IPS-NIHi7 (cell line): Measurements from ENCODE around the gene GSTK1.

Experiments used
- DNase-seq: peaks from one replicate; pipeline ENCODE4 v3.0.0; 2012; ENCODE audit warnings: mixed read lengths; ENCODE audit errors: extremely low spot score

GSTK1 gene

DNA sequence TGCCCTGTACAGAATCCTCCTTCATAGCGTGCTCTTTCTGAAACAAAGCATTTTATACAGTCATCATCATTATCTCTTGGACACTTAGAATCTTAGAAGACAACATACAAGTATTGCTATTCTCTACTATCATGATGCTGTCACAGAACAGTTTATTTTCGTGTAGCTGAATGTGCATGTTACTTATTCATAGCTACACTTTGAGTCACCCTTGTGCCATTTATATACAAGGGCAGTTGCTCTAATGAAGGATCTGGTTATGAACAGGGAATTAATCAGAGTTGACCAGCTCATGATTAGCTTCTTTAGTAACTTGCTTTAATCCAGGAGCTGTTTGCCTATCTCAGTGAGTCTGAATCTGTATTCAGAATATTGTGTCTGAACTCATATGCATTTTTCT lies 36.1 kb downstream of the GSTK1 start:
- DNase-seq = no peak

DNA sequence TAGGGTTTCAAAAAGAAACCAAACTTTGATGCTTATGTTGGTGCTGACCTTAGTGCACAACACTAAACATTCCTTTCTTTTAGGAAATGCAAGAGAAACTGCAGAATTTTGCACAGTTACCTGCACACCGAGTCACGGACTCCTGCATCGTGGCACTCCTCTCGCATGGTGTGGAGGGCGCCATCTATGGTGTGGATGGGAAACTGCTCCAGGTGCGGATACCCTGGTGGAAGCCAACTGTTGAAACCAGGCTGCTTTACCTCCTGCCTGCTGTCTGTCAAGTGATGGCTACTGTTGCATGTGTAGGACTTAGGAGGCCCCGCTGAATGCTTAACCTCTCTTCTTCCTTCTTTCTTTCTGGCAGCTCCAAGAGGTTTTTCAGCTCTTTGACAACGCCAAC lies 36.6 kb downstream of the GSTK1 start:
- DNase-seq = peak; percentile 77

DNA sequence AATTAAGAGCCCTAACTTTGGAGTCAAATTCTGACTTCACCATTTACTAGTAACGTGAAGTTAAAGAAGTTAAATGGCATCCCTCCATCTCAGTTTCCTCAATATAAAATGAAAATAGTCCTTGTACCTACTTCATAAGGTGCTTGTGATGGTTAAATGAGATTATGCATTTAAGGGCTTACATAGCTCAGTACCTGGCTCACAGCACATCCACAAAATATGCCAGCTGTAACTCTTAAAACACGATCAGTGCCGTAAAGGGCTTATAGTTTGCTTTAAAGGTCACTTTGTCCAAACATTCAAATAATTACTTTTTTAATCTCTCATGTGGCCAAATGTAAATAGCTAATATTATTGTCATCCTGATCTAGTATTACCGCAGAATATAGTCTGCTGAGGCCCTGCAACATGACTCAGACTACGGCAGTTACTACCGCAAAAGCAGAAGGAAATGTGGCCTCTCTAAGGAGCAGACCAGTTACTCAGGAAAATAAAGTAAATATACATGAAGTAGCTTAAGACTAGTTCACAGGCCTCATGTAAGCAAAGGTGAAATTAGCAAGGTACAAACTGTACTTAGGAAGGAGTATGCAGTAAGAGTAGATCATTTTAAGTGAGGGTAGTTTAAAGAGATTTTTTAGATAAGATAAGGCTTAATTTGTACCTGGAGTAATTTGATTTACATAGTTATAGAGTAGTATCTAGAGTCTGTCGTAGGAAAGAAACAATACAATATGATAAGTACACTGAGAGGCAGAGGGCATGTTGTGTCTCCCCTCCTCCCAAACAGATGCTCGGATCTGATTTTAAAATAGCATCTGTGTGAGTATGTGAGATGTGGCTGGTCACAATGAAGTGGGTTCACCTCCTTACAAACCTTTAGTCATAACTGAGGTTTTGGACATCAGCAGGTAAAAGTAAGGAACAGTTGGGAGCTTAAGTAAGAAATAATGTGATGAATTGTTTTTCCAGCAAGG lies 38.0 kb downstream of the GSTK1 start:
- no peak for DNase-seq

DNA sequence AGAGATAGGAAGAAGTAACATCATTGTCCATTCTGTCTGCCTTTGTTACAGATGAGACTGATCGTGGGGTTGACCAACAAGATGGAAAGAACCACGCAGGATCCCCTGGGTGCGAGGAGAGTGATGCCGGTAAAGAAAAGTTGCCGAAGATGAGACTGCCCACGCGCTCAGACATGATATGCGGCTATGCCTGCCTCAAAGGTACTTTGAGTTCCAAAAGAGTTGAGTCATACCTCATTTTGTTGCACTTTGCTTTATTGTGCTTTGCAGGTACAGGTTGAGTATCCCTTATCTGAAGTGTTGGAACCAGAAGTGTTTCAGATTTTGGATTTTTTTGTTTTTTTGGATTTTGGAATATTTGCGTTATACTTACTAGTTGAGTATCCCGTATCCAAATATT lies 40.5 kb downstream of the GSTK1 start:
- DNase-seq = no peak

DNA sequence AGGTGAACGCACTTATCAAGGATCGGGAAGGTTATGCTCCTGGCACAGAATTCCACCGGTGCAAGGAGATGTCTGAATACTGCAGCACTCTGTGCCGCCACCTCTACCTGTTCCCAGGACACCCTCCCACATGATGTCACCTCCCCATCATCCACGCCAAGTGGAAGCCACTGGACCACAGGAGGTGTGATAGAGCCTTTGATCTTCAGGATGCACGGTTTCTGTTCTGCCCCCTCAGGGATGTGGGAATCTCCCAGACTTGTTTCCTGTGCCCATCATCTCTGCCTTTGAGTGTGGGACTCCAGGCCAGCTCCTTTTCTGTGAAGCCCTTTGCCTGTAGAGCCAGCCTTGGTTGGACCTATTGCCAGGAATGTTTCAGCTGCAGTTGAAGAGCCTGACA lies 41.7 kb downstream of the GSTK1 start:
- no peak for DNase-seq

DNA sequence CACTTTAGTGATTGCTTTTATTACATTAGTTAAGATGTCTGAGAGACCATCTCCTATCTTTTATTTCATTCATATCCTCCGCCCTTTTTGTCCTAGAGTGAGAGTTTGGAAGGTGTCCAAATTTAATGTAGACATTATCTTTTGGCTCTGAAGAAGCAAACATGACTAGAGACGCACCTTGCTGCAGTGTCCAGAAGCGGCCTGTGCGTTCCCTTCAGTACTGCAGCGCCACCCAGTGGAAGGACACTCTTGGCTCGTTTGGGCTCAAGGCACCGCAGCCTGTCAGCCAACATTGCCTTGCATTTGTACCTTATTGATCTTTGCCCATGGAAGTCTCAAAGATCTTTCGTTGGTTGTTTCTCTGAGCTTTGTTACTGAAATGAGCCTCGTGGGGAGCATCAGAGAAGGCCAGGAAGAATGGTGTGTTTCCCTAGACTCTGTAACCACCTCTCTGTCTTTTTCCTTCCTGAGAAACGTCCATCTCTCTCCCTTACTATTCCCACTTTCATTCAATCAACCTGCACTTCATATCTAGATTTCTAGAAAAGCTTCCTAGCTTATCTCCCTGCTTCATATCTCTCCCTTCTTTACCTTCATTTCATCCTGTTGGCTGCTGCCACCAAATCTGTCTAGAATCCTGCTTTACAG lies 42.3 kb downstream of the GSTK1 start:
- peak; percentile 78 for DNase-seq

DNA sequence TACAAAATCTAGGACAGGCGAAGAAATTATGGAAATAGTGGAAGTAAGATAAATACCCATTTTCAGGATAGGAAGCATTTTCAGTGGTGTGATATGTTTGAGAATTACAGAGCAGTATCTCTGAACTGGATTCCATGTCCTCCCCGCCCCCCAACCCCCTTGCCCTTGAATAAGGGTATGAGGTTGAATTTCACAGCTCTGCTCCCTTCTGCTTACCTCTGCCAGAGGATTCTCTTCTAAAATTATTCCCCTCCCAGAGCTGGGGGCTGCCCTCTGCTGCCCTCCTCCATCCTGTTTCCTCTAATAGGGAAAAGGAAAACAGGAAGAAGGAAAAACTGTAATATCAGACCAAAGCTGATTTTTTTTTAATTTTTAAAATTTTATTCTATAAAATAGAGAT lies 45.4 kb downstream of the GSTK1 start:
- no peak for DNase-seq

DNA sequence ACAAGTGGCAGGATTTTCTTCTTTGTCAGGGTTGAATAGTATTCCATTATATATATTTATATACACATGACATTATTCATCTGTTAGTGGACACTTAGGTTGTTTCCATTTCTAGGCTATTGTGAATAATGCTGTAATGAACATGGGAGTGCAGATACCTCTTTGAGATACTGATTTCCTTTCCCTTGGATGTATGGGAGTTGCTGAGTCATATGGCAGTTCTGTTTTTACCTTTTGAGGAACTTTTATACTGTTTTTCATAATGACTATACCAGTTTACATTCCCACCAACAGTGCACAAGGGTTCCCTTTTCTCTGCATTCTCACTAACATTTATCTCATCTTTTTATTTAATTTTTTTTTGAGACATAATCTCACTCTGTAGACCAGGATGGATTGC lies 50.9 kb downstream of the GSTK1 start:
- DNase-seq = no peak

DNA sequence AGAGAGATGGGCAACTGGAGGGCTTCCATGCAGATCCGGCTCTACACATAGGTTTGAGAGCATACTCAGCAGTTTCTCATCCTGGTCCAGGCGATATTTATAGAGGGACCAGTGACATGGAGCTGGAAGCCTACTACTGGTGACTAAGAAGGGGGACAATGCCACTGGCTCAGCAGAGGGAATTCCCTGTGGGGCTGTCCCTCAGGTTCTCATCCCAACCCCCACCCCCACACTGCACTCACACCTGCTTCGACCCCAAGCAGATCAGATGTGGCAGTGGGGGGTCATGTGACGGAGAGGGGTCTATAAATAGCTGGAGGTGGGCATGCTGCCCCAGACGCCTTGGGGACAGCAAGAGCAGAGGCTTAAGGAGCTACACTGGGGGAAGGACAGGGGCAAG lies 52.5 kb downstream of the GSTK1 start, which contains the start of gene CLCN1:
Gene CLCN1 (plus strand): TSS at position 336 of the 400 bp plus-strand sequence. CDS start 102 bp downstream, outside the sequence.
- DNase-seq = no peak

DNA sequence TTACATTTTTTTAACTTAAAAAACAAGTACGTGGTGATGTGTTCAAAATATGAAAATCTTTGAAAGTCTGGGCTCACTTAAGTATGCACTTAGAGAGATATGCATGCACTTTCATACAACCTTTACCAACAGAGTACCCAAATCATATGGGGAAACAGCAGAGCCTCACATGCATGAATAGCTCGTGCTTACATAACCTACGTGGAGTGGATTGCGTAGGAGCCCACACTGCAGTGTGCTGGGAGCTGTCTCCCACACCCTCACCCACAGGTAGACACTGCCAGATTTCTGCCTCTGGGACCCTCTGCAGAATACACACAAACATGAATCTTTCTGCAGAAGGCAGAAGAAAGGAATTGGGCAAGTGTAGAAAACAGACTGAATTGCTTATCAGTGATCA lies 53.3 kb downstream of the GSTK1 start:
- DNase-seq = no peak

DNA sequence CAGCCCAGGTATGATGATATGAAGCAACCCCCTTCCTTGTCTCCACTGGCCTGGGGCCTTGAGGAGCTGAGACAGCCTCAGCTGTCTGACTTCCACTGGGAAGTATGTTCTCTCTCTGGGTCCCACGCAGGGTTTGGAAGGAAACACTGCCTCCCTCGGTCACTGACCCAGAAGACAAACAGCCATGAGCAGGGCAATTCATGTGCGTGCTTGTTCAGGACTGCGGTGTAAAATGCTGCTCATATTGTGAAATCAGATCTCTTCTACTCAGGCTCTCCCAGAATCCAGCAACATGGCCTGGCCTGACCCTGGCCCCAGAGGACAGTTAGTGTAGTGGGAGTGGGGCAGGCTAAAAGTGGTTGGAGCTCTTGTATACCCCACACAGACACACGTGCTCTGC lies 55.4 kb downstream of the GSTK1 start:
- no peak for DNase-seq
